NOMO-1 treated with dmso at 0.1 percent for 144 hours (cell line): ENCODE results near the gene TEX22.

ENCODE experiments used
- DNase-seq: peaks from one replicate; lab custom pipeline; 2025; ENCODE audit not compliant: unreplicated experiment; lab: John Stamatoyannopoulos, UW

The TEX22 gene

GRCh38 chr14:105366386-105367074, 31.8 kb upstream of the TEX22 start:
- no peak for DNase-seq

GRCh38 chr14:105367116-105368031, 31.0 kb upstream of the TEX22 start:
- DNase-seq, result no peak

DNA sequence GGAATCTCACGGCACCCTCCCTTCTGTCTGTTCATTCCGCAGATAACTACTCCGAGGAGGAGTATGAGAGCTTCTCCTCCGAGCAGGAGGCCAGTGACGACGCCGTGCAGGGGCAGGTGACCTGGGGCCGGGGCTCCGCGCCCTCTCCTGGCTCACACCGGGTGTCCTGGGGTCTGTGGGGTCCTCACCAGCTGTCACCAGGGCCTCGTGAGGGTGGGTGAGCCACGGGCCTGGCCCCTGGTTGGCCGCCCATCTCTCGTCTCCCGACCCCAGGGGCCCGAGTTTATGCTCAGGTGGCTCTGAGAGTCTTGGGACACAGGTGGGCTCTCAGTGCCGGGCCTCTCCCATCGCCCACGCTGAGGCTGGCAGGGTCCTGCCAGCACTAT, 30.3 kb upstream of the TEX22 start:
- no peak for DNase-seq

GRCh38 chr14:105368426-105368825, 29.9 kb upstream of the TEX22 start:
- DNase-seq, result no peak

GRCh38 chr14:105368910-105369652, 29.3 kb upstream of the TEX22 start:
- DNase-seq, result no peak

DNA sequence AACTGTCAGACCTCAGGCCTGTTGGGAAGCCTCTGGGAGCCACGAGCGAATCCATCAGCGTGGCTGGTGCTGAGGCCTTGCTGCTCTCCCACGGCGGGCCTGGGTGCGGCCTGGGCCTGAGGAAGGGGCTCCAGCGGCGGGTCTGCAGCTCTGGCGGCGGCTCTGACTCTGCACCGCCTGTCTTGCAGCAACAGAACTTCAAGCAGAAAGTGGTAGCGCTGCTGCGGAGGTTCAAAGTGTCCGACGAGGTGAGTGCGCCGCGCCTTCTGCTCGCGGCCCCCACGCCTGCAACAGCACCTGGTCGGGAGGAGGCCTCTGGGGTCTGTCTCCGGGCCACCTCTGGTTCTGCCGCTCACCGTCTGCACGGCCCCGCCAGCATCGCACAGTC, 28.7 kb upstream of the TEX22 start:
- DNase-seq, result no peak

- no peak for DNase-seq
These were observed 23.9 kb upstream of the TEX22 start for GRCh38 chr14:105374389-105374788.

DNA sequence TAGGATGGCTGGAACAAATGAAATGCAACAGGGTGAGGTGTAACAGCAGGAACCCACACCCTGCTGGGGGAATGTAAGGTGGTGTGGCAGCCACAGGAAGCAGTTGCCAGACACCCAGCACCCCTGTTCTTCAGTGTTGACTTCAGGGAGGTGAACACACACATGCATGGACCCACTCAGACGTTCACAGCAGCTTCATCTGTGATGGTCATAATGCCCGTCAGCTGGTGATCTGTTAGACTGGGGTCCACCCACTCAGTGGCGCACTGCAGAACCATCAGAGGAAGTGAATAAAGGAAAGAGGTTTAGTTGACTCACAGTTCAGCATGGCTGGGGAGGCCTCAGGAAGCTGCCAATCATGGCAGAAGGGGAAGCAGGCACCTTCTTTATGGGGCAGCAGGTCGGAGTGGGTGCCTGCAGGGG, 22.7 kb upstream of the TEX22 start:
- peak; percentile 69 for DNase-seq

DNA sequence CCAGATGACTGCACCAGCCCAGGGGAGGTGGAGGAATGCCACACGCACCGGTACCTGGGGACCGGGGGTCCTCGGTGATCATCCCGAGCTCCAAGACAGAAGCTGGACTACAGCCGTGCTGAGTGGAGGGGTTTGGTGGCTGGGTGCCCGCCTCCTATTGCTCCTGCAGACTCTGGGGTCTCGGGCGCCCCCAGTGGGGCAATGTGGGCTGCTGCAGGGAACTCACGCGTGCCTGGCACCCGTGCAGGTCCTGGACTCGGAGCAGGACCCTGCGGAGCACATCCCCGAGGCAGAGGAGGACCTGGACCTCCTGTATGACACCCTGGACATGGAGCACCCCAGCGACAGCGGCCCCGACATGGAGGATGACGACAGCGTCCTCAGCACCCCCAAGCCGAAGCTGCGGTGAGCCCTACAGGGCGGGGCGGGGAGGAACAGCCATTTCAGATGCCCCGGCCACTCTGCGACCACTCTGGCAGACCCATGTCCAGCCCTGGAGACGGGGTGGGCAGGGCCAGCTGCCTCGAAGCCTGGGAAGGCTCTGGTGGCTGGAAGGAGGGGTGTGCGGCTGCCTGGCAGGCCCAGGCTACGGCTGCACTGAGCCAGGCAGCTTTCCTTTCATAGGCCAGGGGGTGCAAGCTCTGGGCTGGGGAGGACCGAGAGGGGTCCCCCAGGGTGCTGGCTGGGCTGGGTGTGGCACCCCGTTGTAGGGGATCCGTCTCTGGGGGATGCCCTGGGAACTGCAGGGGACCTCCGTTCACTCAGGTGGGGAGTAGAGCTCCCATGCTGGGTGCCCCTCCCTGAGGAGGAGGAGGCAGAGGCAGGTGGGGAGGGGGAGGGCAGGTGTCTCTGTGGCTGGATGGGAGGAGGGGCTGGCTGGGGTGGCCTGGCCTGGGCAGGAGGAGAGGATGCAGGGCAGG, 21.6 kb upstream of the TEX22 start:
- no peak for DNase-seq

DNA sequence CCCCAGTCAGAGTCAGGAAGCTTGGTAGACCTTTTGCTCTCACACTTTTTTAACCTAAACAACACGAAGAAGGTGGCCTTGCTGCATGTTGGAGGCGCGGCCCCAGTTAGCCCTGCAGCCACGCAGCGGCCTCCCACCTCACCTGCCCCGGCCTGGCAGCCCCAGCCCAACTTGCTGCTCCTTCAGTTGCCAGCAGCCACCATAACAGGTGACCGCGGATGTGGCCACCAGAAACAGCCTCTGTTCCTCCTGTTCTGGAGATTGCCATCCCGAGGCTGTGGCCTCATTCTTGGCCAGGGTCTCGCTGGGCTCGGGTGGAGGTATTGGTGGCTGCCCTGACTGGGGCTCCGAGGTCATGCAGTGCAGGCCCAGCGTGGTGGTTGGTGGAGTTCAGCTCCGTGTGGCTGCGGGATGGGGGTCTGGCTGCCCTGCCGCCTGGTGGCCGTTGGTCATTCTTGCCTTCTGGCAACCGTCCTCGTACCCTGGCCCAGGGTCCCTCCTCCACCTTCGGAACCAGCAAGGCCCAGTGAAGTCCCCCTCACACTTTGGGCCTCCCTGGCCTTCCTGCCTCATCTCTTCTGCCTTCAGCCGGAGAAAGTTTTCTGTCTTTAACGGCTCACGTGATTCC, 20.7 kb upstream of the TEX22 start:
- DNase-seq, result no peak

DNA sequence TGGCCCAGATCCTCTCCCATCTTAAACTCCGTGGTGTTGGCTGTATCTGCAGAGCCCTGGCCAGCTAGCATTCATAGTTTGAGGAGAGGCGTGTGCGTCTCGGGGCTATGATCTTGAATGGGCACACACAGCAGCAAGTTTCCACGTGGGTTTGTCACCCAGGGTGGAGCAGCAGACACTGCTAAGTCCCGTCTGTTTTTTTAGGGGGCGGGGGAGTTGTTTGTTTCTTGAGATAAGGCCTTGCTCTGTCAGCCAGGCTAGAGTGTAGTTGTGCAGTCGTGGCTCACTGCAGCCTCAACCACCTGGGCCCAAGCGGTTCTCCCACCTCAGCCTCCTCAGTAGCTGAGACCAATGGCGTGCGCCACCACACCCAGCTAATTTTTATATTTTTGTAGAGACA, 20.1 kb upstream of the TEX22 start:
- DNase-seq, result no peak

- no peak for DNase-seq
These were observed 19.3 kb upstream of the TEX22 start for GRCh38 chr14:105378873-105379685.

DNA sequence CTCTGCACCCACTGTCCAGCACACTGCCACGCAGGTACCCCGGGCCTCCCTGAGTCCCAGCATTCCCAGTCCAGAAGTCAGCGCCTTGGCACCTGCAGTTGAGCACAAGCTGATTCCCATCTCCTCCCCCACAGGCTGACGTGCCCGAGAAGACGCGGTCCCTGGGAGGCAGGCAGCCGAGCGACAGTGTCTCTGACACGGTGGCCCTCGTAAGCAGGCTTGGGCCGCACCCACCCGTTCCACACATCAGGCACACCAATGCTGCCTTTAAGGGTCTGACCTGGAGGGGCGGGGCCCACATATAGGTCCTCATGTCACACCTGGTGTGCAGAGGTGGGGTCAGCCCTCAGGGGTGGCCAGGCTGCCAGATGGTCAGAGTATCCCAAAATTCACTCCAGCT, 18.4 kb upstream of the TEX22 start:
- no peak for DNase-seq

GRCh38 chr14:105380756-105381155, 17.6 kb upstream of the TEX22 start:
- DNase-seq, result no peak

DNA sequence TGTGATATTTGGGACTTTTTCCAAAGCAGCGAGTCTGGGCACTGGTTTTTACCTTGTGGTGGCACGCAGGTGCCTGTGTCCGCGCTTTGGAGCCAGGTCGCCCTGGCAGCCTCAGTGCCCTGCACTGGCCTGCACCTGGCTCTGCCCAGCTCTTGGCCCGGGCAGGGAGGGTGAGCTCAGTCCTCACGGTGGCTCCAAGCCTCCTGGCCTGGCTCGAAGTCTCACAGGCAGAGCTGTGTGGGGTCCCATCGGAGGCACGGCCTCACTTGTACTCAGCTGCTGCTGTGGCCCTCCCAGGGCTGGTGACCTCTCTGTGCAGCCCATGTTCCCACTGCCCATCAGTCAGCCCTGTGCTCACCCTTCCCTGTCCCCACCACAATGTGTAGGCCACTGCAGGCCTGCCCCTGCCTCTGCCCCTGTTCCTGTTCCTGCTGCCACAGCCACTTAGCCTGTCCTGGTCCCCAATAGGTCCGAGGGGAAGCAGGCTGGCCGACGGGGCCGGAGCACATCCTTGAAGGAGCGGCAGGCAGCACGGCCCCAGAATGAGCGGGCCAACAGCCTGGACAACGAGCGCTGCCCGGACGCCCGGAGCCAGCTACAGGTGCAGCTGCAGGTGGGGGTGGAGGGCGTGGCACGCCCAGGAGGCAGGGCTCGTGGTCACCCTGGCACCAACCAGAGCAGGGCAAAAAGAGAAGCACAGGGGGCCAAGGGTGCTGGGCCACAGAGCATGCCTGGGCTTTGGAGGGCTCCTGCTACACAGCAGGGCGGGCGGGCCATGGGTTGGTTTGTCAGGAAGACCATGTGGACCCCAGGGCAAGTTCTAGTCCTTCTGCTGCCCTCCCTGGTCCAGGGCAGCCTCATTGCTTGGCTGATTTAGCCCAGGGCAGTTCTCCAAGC, 16.6 kb upstream of the TEX22 start:
- no peak for DNase-seq

GRCh38 chr14:105382343-105383082, 15.8 kb upstream of the TEX22 start:
- DNase-seq, result no peak

DNA sequence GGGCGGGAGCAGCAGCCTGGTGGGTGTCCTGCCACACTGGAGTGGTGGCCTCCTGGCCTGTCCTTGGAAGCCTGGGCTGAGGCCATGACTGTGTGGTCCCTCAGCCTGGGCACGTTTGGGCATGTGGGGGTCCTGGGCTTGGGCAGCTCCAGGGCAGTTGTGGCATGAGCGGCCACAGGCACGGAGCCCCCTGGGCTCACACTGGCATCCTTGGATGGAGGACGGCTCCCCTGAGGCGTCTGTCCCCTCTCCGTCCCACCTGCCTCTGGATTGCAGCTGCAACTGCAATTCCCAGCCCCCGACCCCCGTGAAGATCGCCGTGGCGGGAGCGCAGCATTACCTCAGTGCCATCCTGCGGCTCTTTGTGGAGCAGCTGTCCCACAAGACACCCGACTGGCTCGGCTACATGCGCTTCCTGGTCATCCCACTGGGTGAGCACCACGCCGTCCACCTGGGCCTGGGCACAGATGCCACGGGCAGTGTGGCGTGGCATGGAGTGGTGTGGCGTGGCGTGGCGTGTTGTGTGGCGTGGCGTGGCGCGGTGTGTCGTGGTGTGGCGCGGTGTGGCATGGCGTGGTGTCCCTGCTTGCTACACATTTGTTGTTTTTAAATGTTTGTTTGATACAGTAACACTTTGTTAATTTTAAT, 15.1 kb upstream of the TEX22 start:
- no peak for DNase-seq
